Placental epithelial cell (primary cell): ENCODE measurements around the gene PPP6C. TPM values are rescaled to one million over a fixed set of nuclear protein-coding genes. Genes with fewer than 3 reads are reported as not detected.

ENCODE experiments used
- total RNA-seq: library from RNA; depleted of rRNA; stranded (reverse); fragments of >200 nt; gene quantifications from 2 replicates; pipeline ENCODE4 v1.2.3, GENCODE V29; 2012

PPP6C gene
- total RNA-seq, result 23.6 and 35.7 TPM in 2 replicates

GRCh38 chr9:125189361-125190289 is at the start of gene PPP6C:
Gene PPP6C, minus strand, starts transcription at chr9:125189803. Its CDS starts 85 bp downstream, at chr9:125189718.

DNA sequence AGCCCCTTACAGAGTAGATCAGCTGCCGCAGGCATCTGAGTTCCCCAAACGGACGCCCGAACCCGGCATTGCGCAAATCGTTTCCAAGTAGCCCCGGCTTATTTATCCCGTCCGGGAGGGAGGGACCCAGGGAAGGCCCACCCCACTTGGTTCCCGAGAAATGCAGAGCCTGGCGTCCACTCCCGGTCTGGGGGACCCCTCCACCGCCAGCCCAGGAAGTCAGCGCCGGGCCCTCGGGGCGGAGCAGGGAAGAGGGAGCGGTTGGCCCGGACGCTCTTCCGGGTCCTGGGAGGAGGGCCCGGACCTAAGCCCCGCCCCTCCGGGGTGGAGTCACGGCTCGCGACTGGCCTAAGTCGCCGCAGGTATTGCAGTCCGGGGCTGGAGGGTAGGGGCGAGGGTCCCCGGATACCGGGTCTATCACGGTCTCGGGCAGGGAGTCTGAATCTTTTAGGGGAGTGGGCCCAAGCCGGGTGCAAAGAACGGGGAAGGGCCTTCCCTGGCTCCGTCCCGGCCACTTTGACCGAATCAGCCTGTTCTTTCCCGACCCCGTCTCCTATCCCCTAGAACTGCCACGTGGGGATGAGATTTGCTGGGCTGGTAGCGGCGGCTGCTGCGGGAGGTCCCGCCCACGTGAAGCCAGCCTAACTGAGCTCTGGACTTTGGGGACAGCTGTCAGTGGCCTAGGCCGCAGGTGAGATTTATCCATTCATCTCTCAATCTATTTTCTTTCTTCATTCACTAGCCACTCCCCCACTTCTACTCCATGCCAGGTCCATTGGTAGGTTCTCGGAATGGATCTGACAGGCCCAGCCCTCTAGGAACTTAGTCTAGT is 10.8 kb upstream of the PPP6C start, which contains the start of gene RABEPK:
RABEPK (plus strand) TSS at position 327 of the 832 bp plus-strand sequence. CDS start 2,472 bp downstream, outside the sequence.

DNA sequence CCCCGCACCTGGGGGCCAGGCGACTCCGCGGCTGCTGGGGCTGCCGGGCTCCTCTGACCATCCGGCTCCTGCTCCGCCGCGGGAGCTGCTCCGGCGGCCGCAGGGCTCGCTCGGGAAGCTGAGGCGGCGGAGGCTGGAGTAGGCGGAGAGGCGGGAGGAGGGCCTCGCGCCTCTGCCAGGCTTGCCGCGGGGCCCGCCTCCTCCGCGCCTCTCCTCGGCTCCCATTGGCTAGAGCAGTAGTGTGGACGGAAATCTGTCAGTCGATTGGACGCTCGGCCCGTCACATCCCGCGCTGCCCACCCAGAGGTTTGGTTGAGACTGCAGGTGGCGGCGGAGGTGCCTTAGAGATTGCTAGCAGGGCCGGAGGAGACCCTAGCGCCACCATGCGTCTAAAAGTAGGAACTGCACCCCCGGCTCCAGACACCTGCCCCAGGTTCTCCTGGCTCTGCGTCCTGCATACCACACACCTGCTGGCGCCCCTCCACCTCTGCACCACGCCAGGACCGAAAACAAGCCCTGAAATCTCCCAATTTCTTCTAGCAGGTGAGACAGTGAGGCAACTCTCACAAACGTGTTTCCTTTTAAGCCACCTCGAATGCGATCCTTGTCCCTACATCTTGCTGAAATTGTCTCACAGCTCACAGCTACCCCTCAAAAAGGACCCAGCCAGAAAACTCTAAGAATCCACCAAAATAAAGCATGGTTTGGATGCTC is 46.1 kb downstream of the PPP6C start, which contains the start of gene SCAI:
SCAI (minus strand) TSS at position 152 of the 714 bp plus-strand sequence; CDS start at position 61, 91 bp downstream.

Other genes with a start within 250 kb of the PPP6C start
- gene GOLGA1, start 248.7 kb downstream of the PPP6C start, total RNA-seq, result 10.6 and 11.9 TPM in 2 replicates
- gene SCAI, start 46.3 kb downstream of the PPP6C start, total RNA-seq, result 2.0 and 3.9 TPM in 2 replicates
- gene RABEPK, start 10.7 kb upstream of the PPP6C start, total RNA-seq, result 23.2 and 37.0 TPM in 2 replicates
- 131 and 270 TPM in 2 replicates for gene HSPA5, start 51.5 kb upstream of the PPP6C start, total RNA-seq
- gene GAPVD1, start 72.0 kb upstream of the PPP6C start, total RNA-seq, result 69.5 TPM in 2 replicates